H1 (cell line): ENCODE data around the gene ZNF620. TPM values are rescaled to one million over a fixed set of nuclear protein-coding genes. Genes with fewer than 3 reads are reported as not detected.

Experiments
- ATF3 ChIP-seq: IDR thresholded peaks from 2 replicates; pipeline ENCODE4 v1.6.1; 2011; ENCODE audit warnings: low read depth, mild to moderate bottlenecking, low read length; ENCODE audit not compliant: insufficient read depth
- CBX8 ChIP-seq: fragments of 300-800, 300-1000 bp; sonication (generic); IDR thresholded peaks from 2 replicates; pipeline ENCODE4 v1.7.1; 2016; ENCODE audit warnings: low read depth, low read length, borderline replicate concordance
- CHD1 ChIP-seq: IDR thresholded peaks from 2 replicates; pipeline ENCODE4 v1.6.1; 2012; ENCODE audit warnings: low read depth, low read length, improper control_type of control experiment
- CHD7 ChIP-seq: fragments of 300-600 bp; sonication (generic); IDR thresholded peaks from 2 replicates; pipeline ENCODE4 v1.7.1; 2012; ENCODE audit warnings: low read length, moderate library complexity, mild to moderate bottlenecking, inconsistent platforms; ENCODE audit not compliant: insufficient replicate concordance
- NRF1 ChIP-seq: IDR thresholded peaks from 2 replicates; pipeline ENCODE4 v1.6.1; 2011; ENCODE audit warnings: mild to moderate bottlenecking, low read depth, low read length, improper control_type of control experiment
- SP4 ChIP-seq: IDR thresholded peaks from 2 replicates; pipeline ENCODE4 v1.6.1; 2012; ENCODE audit warnings: low read length, inconsistent platforms
- SUZ12 ChIP-seq: fragments of 200-600 bp; sonication (generic); IDR thresholded peaks from 2 replicates; pipeline ENCODE4 v1.6.1; 2012; ENCODE audit warnings: mild to moderate bottlenecking, inconsistent platforms, low read length, moderate library complexity, mixed read lengths
- TCF12 ChIP-seq: IDR thresholded peaks from 2 replicates; pipeline ENCODE4 v1.6.1; 2011; ENCODE audit warnings: low read depth, mild to moderate bottlenecking, low read length
- TEAD4 ChIP-seq: IDR thresholded peaks from 2 replicates; pipeline ENCODE4 v1.6.1; 2012; ENCODE audit warnings: low read depth, low read length, inconsistent platforms, mixed read lengths
- polyA plus RNA-seq, 7 experiments: library from polyadenylated mRNA; depleted of rRNA in 3 of 7; stranded (reverse) in 5 of 7; unstranded in 2 of 7; fragments of >200 nt in 5 of 7; fragments of 200-250 nt in 2 of 7; gene quantifications; 1 replicate in 5 of 7; 2 replicates in 1 of 7; 4 replicates in 1 of 7; pipeline versions ENCODE4 v1.2.1 to v1.2.3, GENCODE V29; 2011 to 2013; ENCODE audit warnings: missing spikeins in 2 of 7, mixed read lengths in 2 of 7
- total RNA-seq: library from RNA; stranded (reverse); fragmentation: NEBNext Ultra II Directional; extraction: Animal tissue kit (Norgen Biotek cat#: 25700); gene quantifications from 2 replicates; pipeline ENCODE4 v1.2.1, GENCODE V29; 2021

The ZNF620 gene
- total and polyA plus RNA-seq, 2 of the 8 experiments (the other 6 are each of a cell fraction or from before 2014, with no cell fraction given) = 5.1 to 20.2 TPM

- TF ChIP-seq CHD7 = no peak
- peak; percentile 44; the same call in 1 of the 2 replicates for TF ChIP-seq NRF1
- TF ChIP-seq TCF12 = no peak
- TF ChIP-seq SP4 = no peak
- no peak for TF ChIP-seq CHD1
- TF ChIP-seq CBX8 = no peak
- no peak for TF ChIP-seq ATF3
- peak; percentile 45; the same call in 1 of the 2 replicates for TF ChIP-seq TEAD4
- TF ChIP-seq SUZ12 = no peak; the same call in 1 of the 2 replicates
Observed at GRCh38 chr3:40505599-40506462, at the start of gene ZNF620 (continued).
